Right atrium auricular region (tissue), 2 donors: ENCODE data around the gene PPP3R2. TPM values are rescaled to one million over a fixed set of nuclear protein-coding genes. Genes with fewer than 3 reads are reported as not detected.

Experiments used
- DNase-seq: peaks from one replicate; pipeline ENCODE4 v3.0.0-alpha.2; 2019; ENCODE audit warnings: low spot score
- H3K27ac ChIP-seq, 2 donors: fragments of 200-600 bp; sonication (generic); 1 replicate in 1 of 2; 2 replicates in 1 of 2; pipeline ENCODE4 v1.5.1; 2016 to 2019
- H3K27me3 ChIP-seq, 2 donors: fragments of 200-600 bp; sonication (generic); one replicate each; pipeline versions ENCODE4 v1.5.1 to v1.6.0; 2017 to 2019
- H3K36me3 ChIP-seq: fragments of 200-600 bp; sonication (generic); one replicate; pipeline ENCODE4 v1.5.1; 2016
- H3K4me1 ChIP-seq, 2 donors: fragments of 200-600 bp; sonication (generic); one replicate each; pipeline versions ENCODE4 v1.5.1 to v1.6.0; 2017 to 2019
- H3K4me3 ChIP-seq, 2 donors: fragments of 200-600 bp; sonication (generic); 1 replicate in 1 of 2; 2 replicates in 1 of 2; pipeline ENCODE4 v1.5.1; 2017 to 2019; ENCODE audit warnings: mild to moderate bottlenecking in 1 of 2, moderate library complexity in 1 of 2
- H3K9me3 ChIP-seq, 2 donors: fragments of 200-600 bp; sonication (generic); one replicate each; pipeline ENCODE4 v1.5.1; 2019
- CTCF ChIP-seq, 2 donors: fragments of 200-600 bp; sonication (generic); IDR thresholded peaks; one replicate each; pipeline ENCODE4 v1.5.1; 2019; ENCODE audit warnings: antibody characterized with exemption in 2 of 2
- total RNA-seq, 2 donors: library from RNA; depleted of rRNA; stranded (reverse); fragments of >200 nt; gene quantifications; one replicate each; pipeline ENCODE4 v1.1.0, GENCODE V29; 2016

PPP3R2 gene
- total RNA-seq = not detected

GRCh38 chr9:101594796-101595195 lies at the start of gene PPP3R2:
TSS of gene PPP3R2 (minus strand) at chr9:101594969. CDS start at chr9:101594921, 48 bp downstream.
- Histone ChIP-seq H3K4me1 (no peaks in the 10 kb centered on the region), H3K9me3 (no peaks in the 10 kb centered on the region), H3K27ac (no peak within 1 kb of the TSS), H3K27me3 (no peaks in the 10 kb centered on the region), H3K36me3 (no peaks in the 10 kb centered on the region), H3K4me3 (no peak within 1 kb of the TSS)
- DNase-seq = no peak
- TF ChIP-seq CTCF (IDR thresholded peaks at IDR 0.05) = no peak

GRCh38 chr9:101639785-101640665 lies 45.3 kb upstream of the PPP3R2 start:
- H3K27ac ChIP-seq = no peak overlapping the region
- H3K4me3 ChIP-seq = no peak overlapping the region
- H3K4me1 ChIP-seq = no peaks in the 10 kb centered on the region
- H3K9me3 ChIP-seq = peaks cover 0 to 18% of the 10 kb centered on the region in 2 donors
- DNase-seq = no peak
- TF ChIP-seq CTCF (IDR thresholded peaks at IDR 0.05) = no peak
- no peaks in the 10 kb centered on the region for H3K36me3 ChIP-seq
- H3K27me3 ChIP-seq = no peaks in the 10 kb centered on the region

- Histone ChIP-seq H3K4me3 (no peak overlapping the region), H3K4me1 (no peaks in the 10 kb centered on the region), H3K27me3 (no peaks in the 10 kb centered on the region), H3K27ac (no peak overlapping the region), H3K9me3 (peaks cover 0 to 18% of the 10 kb centered on the region in 2 donors), H3K36me3 (no peaks in the 10 kb centered on the region)
- TF ChIP-seq CTCF (IDR thresholded peaks at IDR 0.05) = no peak
- no peak for DNase-seq
Observed at GRCh38 chr9:101639311-101639710, 44.5 kb upstream of the PPP3R2 start.

- no peaks in the 10 kb centered on the region for H3K36me3 ChIP-seq
Observed at GRCh38 chr9:101636247-101636646, 41.5 kb upstream of the PPP3R2 start.

GRCh38 chr9:101635473-101635872 lies 40.7 kb upstream of the PPP3R2 start:
- Histone ChIP-seq H3K4me3 (no peak overlapping the region), H3K9me3 (no peaks in the 10 kb centered on the region), H3K27me3 (no peaks in the 10 kb centered on the region), H3K4me1 (no peaks in the 10 kb centered on the region), H3K27ac (no peak overlapping the region), H3K36me3 (no peaks in the 10 kb centered on the region)
- no peak for DNase-seq
- no peak for TF ChIP-seq CTCF (IDR thresholded peaks at IDR 0.05)

More at GRCh38 chr9:101636247-101636646, 41.5 kb upstream of the PPP3R2 start:
- Histone ChIP-seq H3K9me3 (no peaks in the 10 kb centered on the region), H3K27ac (no peak overlapping the region), H3K27me3 (no peaks in the 10 kb centered on the region), H3K4me1 (no peaks in the 10 kb centered on the region), H3K4me3 (no peak overlapping the region)
- DNase-seq = no peak
- no peak for TF ChIP-seq CTCF (IDR thresholded peaks at IDR 0.05)
